Chondrocyte (in vitro differentiated cells): ENCODE results near the gene NUP37. TPM values are rescaled to one million over a fixed set of nuclear protein-coding genes. Genes with fewer than 3 reads are reported as not detected.
"Not testable (repeated sequence)": the region's sequence is repeated elsewhere in the genome, so short reads cannot be mapped to it uniquely, and the experiment has no call there.

ENCODE experiments used
- DNase-seq: peaks from one replicate; pipeline ENCODE4 v3.0.0; 2021; ENCODE audit warnings: mixed read lengths, low spot score
- H3K27ac Mint-ChIP-seq: one replicate; pipeline ENCODE4 v1.8.0; 2021; ENCODE audit warnings: mild to moderate bottlenecking, moderate library complexity, mixed read lengths; ENCODE audit not compliant: unreplicated experiment
- H3K27me3 Mint-ChIP-seq: 2 replicates; pipeline ENCODE4 v1.8.0; 2021; ENCODE audit warnings: low read depth, mixed read lengths
- H3K36me3 Mint-ChIP-seq: 2 replicates; pipeline ENCODE4 v1.8.0; 2021; ENCODE audit warnings: low read depth, mixed read lengths
- H3K4me1 Mint-ChIP-seq: 2 replicates; pipeline ENCODE4 v1.8.0; 2021; ENCODE audit warnings: low read depth, mild to moderate bottlenecking, mixed read lengths
- H3K4me3 Mint-ChIP-seq: one replicate; pipeline ENCODE4 v1.8.0; 2021; ENCODE audit warnings: mild to moderate bottlenecking, moderate library complexity, mixed read lengths; ENCODE audit not compliant: unreplicated experiment
- H3K9me3 Mint-ChIP-seq: 2 replicates; pipeline ENCODE4 v1.8.0; 2021; ENCODE audit warnings: low read depth, mixed read lengths
- CTCF ChIP-seq: fragments of 200-600 bp; sonication (generic); IDR thresholded peaks from 2 replicates; pipeline ENCODE4 v1.5.0; 2021; ENCODE audit warnings: antibody characterized with exemption, mild to moderate bottlenecking, moderate library complexity
- long read RNA-seq: library from polyadenylated mRNA; stranded (forward); transcript quantifications from one replicate; pipeline ENCODE4 v2.0.0, GENCODE V29; 2021
- total RNA-seq: library from RNA; stranded (reverse); gene quantifications from 3 replicates; pipeline ENCODE4 v1.2.1, GENCODE V29; 2021

The NUP37 gene
- 17.7 to 25.9 TPM (median 19.7 TPM) in 3 replicates for total RNA-seq
- long read RNA-seq, transcript NUP37-209 (10 exons, 2,372 nt) = major isoform, 11 of 13 reads
- long read RNA-seq, partial matches to known transcripts = 0 of 13 reads
- long read RNA-seq, other reads (novel, unspliced or antisense) = 2 of 13 reads

DNA sequence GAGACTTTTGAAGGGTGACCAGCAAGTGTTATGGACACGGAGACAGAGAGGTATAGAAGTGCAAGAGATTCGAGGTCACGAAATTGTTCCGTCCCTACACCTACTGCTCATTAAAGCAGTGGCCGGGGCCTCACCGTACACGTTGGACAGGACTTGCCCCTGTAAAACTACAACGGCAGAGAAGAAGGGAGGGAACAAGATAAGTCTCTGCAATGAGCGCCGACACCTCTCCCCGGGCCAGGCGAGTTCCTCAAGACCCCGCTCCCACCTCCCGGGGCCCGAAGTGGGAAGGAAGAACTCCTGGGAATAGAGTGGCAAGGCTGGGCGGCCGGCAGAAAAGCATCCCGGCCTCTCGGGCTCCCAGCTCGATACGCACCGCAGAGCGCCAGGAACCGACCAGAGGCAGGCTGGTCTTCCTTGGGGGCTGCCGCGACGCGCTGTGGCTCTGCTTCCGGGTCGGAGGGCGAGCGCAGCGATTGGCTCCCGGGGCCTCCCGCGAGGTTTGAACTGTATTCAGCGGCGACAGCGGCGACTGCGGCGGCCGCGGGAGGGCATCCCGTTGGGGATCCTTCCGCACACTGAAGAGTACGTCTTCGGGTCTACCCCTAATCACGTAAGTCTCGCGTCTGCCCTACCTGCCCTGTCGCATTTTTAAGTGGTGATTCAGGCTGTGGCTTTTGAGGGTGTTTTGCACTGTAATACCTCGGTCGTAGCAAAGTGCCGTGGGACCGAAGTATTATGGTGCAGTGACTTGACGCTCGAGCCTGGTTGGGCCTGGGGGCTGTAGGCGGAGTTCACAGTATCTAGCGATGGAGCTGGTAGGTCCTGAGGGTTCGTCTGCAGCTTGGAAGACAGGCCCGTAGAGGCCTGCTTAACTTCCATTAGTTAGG is at the start of gene NUP37, which contains the start of gene PARPBP:
TSS of gene NUP37 (minus strand) at position 441 of the 890 bp plus-strand sequence. CDS start 1,596 bp downstream, outside the sequence.
TSS of gene PARPBP (plus strand) at position 510 of the 890 bp plus-strand sequence. CDS start 3,706 bp downstream, outside the sequence.
- peak within 1 kb of the TSS; percentile 89 for H3K27ac Mint-ChIP-seq
- H3K36me3 Mint-ChIP-seq = peaks cover 2% of the 10 kb centered on the region
- TF ChIP-seq CTCF = peak; percentile 38
- H3K27me3 Mint-ChIP-seq = no peaks in the 10 kb centered on the region
- H3K4me3 Mint-ChIP-seq = peak within 1 kb of the TSS; percentile 91
- H3K4me1 Mint-ChIP-seq = peaks cover 14% of the 10 kb centered on the region
- DNase-seq = peak; percentile 94
- H3K9me3 Mint-ChIP-seq = no peaks in the 10 kb centered on the region

DNA sequence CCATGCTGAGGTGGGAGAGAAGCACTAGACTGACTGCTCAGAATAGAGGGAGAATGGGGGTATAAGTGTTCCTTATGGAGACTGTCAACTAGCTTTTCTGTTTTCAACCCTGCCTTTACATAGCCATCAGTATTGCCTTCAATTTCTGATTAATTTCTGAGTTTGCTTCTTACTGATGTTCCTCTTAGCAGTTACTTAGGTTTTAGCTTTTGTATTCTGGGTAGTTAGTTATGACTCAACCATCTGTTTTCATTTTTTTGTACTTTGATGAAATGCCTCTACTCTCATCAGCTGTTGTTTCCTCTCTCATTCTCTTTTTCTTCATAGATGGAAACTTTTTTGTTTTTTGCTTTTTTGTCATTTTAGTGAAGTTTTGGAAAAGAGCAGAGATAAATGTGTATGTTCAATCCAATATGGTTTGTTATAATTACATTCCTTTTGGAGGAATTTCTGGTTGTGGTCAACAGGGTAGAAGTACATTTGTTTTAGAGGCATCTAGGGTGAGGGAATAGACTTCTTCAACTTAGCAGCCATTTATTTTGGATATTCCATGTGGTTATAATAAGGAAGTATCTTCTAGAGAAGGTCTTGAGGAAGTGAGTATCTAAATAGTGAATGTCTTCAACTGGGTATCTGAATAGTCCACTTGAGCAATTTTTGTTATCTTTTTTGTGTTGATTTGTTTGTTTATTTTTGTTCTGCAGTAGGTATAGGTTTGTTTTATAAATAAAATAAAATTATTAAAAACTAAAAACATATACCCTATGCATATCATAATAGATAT is 48.1 kb upstream of the NUP37 start:
- Mint-ChIP-seq H3K27ac (no peak overlapping the region), H3K9me3 (peaks cover 6% of the 10 kb centered on the region), H3K27me3 (no peaks in the 10 kb centered on the region), H3K36me3 (peaks cover 4% of the 10 kb centered on the region), H3K4me1 (peaks cover 16% of the 10 kb centered on the region), H3K4me3 (no peak overlapping the region)
- no peak for TF ChIP-seq CTCF
- no peak for DNase-seq

DNA sequence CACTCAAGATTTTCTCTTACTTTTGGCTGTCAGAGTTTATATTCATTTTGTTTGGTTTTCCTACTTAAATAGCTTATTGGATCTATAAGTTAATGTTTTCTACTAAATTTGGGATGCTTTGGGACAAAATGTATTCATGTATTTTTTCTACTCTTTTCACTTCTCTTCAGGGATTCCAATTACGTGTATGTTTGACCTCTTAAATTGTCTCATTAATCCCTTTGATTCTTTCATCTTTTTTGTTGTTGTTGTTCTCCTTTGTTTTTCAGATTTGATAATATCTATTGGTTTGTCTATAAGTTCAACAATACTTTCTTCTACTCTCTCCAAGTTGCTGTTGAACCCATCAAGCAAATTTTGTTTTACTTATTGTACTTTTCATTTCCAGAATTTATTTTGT is 43.5 kb upstream of the NUP37 start:
- Mint-ChIP-seq H3K36me3 (peaks cover 4% of the 10 kb centered on the region), H3K9me3 (peaks cover 6% of the 10 kb centered on the region), H3K27me3 (no peaks in the 10 kb centered on the region), H3K4me3 (no peak overlapping the region), H3K4me1 (peaks cover 4% of the 10 kb centered on the region), H3K27ac (no peak overlapping the region)
- no peak for TF ChIP-seq CTCF
- DNase-seq = no peak

DNA sequence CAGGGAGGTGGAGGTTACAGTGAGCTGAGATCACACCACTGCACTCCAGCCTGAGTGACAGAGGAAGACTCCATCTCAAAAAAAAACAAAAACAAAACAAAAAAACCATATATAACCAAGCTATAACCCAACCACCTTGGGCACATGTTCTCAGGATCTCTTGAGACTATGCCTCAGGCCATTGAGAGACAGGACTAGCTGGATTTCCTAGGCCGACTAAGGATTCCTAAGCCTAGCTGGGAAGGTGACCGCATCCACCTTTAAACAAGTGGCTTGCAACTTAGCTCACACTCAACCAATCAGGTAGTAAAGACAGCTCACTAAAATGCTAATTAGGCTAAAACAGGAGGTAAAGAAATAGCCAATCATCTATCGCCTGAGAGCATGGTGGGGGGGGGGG is 35.3 kb upstream of the NUP37 start:
- H3K4me1 Mint-ChIP-seq, H3K27me3 Mint-ChIP-seq, H3K27ac Mint-ChIP-seq, DNase-seq, H3K4me3 Mint-ChIP-seq, H3K36me3 Mint-ChIP-seq, H3K9me3 Mint-ChIP-seq: not testable (repeated sequence)

- not testable (repeated sequence) for DNase-seq, H3K27me3 Mint-ChIP-seq, H3K27ac Mint-ChIP-seq, H3K36me3 Mint-ChIP-seq, H3K4me3 Mint-ChIP-seq, H3K9me3 Mint-ChIP-seq
- peaks cover 16% of the 10 kb centered on the region for H3K4me1 Mint-ChIP-seq
Observed at GRCh38 chr12:102147062-102147587, 27.2 kb upstream of the NUP37 start.

- peak overlapping the region; percentile 60 for H3K27ac Mint-ChIP-seq
- no peak for DNase-seq
- H3K27me3 Mint-ChIP-seq = no peaks in the 10 kb centered on the region
Observed at GRCh38 chr12:102144221-102144620, 24.3 kb upstream of the NUP37 start.

DNA sequence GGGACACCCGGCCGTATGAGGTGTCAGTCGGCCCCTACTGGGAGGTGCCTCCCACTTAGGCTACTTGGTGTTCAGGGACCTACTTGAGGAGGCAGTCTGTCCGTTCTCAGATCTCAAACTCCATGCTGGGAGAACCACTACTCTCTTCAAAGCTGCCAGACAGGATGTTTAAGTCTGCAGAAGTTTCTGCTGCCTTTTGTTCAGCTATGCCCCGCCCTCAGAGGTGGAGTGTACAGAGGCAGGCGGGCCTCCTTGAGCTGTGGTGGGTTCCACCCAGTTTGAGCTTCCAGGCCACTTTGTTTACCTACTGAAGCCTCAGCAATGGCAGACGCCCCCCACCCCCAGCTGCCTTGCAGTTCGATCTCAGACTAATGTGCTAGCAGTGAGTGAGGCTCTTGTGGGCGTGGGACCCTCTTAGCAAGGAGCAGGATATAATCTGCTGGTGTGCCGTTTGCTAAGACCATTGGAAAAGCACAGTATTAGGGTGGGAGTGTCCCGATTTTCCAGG is 23.0 kb upstream of the NUP37 start:
- H3K4me3 Mint-ChIP-seq, DNase-seq, H3K27ac Mint-ChIP-seq, H3K9me3 Mint-ChIP-seq, H3K36me3 Mint-ChIP-seq, H3K27me3 Mint-ChIP-seq: not testable (repeated sequence)
- peaks cover 16% of the 10 kb centered on the region for H3K4me1 Mint-ChIP-seq

More at GRCh38 chr12:102144221-102144620, 24.3 kb upstream of the NUP37 start:
- TF ChIP-seq CTCF = no peak
- peaks cover 2% of the 10 kb centered on the region for H3K36me3 Mint-ChIP-seq
- H3K4me1 Mint-ChIP-seq = peaks cover 16% of the 10 kb centered on the region
- H3K9me3 Mint-ChIP-seq = no peaks in the 10 kb centered on the region
- H3K4me3 Mint-ChIP-seq = peak overlapping the region; percentile 8

DNA sequence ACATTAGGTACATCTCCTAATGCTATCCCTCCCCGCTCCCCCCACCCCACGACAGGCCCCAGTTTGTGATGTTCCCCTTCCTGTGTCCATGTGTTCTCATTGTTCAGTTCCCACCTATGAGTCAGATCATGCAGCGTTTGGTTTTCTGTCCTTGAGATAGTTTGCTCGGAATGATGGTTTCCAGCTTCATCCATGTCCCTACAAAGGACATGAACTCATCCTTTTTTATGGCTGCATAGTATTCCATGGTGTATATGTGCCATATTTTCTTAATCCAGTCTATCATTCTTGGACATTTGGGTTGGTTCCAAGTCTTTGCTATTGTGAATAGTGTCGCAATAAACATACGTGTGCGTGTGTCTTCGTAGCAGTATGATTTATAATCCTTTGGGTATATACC is 17.7 kb upstream of the NUP37 start:
- not testable (repeated sequence) for H3K4me3 Mint-ChIP-seq, DNase-seq, H3K27ac Mint-ChIP-seq, H3K27me3 Mint-ChIP-seq, H3K4me1 Mint-ChIP-seq, H3K9me3 Mint-ChIP-seq
- H3K36me3 Mint-ChIP-seq = peaks cover 12% of the 10 kb centered on the region
